Panc1 (cell line): ENCODE data around the gene TAS2R60. TPM values are rescaled to one million over a fixed set of nuclear protein-coding genes. Genes with fewer than 3 reads are reported as not detected.

Experiments
- ATAC-seq: fragments of 200-7000 bp; cut with Tn5 transposase; 2 replicates; pipeline ENCODE4 v1.9.1; 2020; ENCODE audit warnings: mild to moderate bottlenecking, moderate library complexity
- BruUV-seq: library from RNA; stranded (reverse); fragments of 400-500 nt; replicated peaks from 2 replicates; lab custom pipeline; 2021; lab: Mats Ljungman, UMichigan
- CTCF ChIA-PET: fragments of 300-600 bp; sonication (Branson Sonifier 250); formaldehyde crosslinking; loops from one replicate; lab custom pipeline; 2022; ENCODE audit warnings: antibody characterized with exemption; lab: Charles Lee
- POLR2A ChIA-PET: fragments of 300-600 bp; sonication (Branson Sonifier 250); formaldehyde crosslinking; loops from one replicate; lab custom pipeline; 2022; ENCODE audit warnings: antibody characterized with exemption; lab: Charles Lee
- DNase-seq: peaks from one replicate; pipeline ENCODE4 v3.0.0-alpha.2; 2010; ENCODE audit warnings: low read depth, low spot score
- H3K27ac ChIP-seq: 2 replicates; pipeline ENCODE4 v1.5.1; 2011; ENCODE audit warnings: mild to moderate bottlenecking, low read length, inconsistent platforms
- H3K27me3 ChIP-seq: fragments of 200-500 bp; sonication (Bioruptor generic); 2 replicates; pipeline ENCODE4 v1.6.0; 2014; ENCODE audit warnings: low read length, inconsistent platforms; ENCODE audit not compliant: control insufficient read depth, insufficient read depth
- H3K36me3 ChIP-seq: fragments of 200-500 bp; sonication (Bioruptor generic); 2 replicates; pipeline ENCODE4 v1.5.1; 2014; ENCODE audit warnings: inconsistent platforms, mild to moderate bottlenecking, low read length, moderate library complexity; ENCODE audit not compliant: control insufficient read depth, insufficient read depth
- H3K4me1 ChIP-seq: 2 replicates; pipeline ENCODE4 v1.5.1; 2011; ENCODE audit warnings: inconsistent platforms, mild to moderate bottlenecking, low read length, moderate library complexity; ENCODE audit not compliant: control insufficient read depth, insufficient read depth
- H3K4me3 ChIP-seq, 2 experiments: 2 replicates each; pipeline ENCODE4 v1.5.1; 2011 to 2012; ENCODE audit warnings: low read depth in 2 of 2, low read length in 2 of 2, mild to moderate bottlenecking in 2 of 2, inconsistent platforms in 1 of 2, moderate library complexity in 1 of 2
- H3K9me3 ChIP-seq: fragments of 200-500 bp; sonication (Bioruptor generic); 2 replicates; pipeline ENCODE4 v1.5.1; 2014; ENCODE audit warnings: low read depth, mild to moderate bottlenecking, inconsistent platforms, low read length, moderate library complexity; ENCODE audit not compliant: control insufficient read depth, insufficient read depth
- POLR2AphosphoS5 ChIP-seq: IDR thresholded peaks from 2 replicates; pipeline ENCODE4 v1.6.1; 2012; ENCODE audit warnings: mild to moderate bottlenecking, low read depth, low read length, moderate library complexity
- SIN3A ChIP-seq: IDR thresholded peaks from 2 replicates; pipeline ENCODE4 v1.6.1; 2012; ENCODE audit warnings: low read depth, mild to moderate bottlenecking, low read length, moderate library complexity, borderline replicate concordance; ENCODE audit not compliant: insufficient read depth
- TCF7L2 ChIP-seq: IDR thresholded peaks from 2 replicates; pipeline ENCODE4 v1.6.1; 2011; ENCODE audit warnings: mild to moderate bottlenecking, low read depth, low read length, inconsistent platforms
- in situ Hi-C: cut with HindIII; loops from 2 replicates; pipeline ENCODE4 v1.10.0; 2016; ENCODE audit warnings: low sequenced_read_pairs, low pct_unique_long_range_greater_than_20kb
- intact Hi-C: fragments of 100-400 bp; cut with micrococcal nuclease; formaldehyde crosslinking; loops from one replicate; pipeline ENCODE4 v1.10.0; 2022; ENCODE audit not compliant: unreplicated experiment
- total RNA-seq: library from RNA; stranded (reverse); gene quantifications from one replicate; pipeline ENCODE4 v1.2.1, GENCODE V29; 2021; ENCODE audit not compliant: unreplicated experiment
- TF ChIP-seq, protein P1 (sequence below), 2 experiments: IDR thresholded peaks; 2 replicates each; pipeline ENCODE4 v1.6.1; 2011 to 2012; ENCODE audit warnings: low read depth in 2 of 2, control low read depth in 1 of 2, low read length in 1 of 2, mild to moderate bottlenecking in 1 of 2, moderate library complexity in 1 of 2; ENCODE audit not compliant: insufficient read depth in 1 of 2
- TF ChIP-seq, protein P2 (sequence below): fragments of 450-650 bp; IDR thresholded peaks from 2 replicates; pipeline ENCODE4 v1.5.1; 2017; ENCODE audit warnings: mild to moderate bottlenecking

The TAS2R60 gene
- total RNA-seq, 1 experiment from 2014 or later: not detected

DNA sequence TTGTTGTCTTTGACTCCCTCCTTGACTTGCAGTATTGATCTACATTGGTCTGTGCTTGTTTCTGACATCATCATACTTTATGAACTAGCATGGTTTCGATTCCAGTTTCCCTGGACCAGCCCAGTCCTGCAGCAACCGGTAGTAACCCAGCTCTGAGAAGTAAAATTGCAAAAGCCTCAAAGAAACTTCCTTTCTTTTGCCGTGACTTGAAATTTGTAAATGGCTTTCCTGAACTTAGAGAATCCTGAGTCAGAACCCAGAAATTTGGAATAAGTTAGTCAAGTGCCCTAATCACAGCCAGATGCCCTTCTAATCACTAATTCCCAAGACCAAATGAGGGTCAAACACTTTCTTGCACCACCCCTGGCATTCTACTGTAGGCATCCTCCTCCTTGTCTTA is 15.0 kb downstream of the TAS2R60 start:
- DNase-seq (no peak), ATAC-seq (no peak)
- Histone ChIP-seq H3K4me1 (no peaks in the 10 kb centered on the region), H3K9me3 (no peaks in the 10 kb centered on the region), H3K36me3 (no peaks in the 10 kb centered on the region), H3K27ac (no peak overlapping the region), H3K27me3 (no peaks in the 10 kb centered on the region), H3K4me3 (no peak overlapping the region)
- in situ Hi-C loops (no loop called here), intact Hi-C loops (no loop called here)
- no peak for TF ChIP-seq SIN3A
- TF ChIP-seq POLR2AphosphoS5: no peak
- TF ChIP-seq TCF7L2: no peak
- TF ChIP-seq, protein P1, sequence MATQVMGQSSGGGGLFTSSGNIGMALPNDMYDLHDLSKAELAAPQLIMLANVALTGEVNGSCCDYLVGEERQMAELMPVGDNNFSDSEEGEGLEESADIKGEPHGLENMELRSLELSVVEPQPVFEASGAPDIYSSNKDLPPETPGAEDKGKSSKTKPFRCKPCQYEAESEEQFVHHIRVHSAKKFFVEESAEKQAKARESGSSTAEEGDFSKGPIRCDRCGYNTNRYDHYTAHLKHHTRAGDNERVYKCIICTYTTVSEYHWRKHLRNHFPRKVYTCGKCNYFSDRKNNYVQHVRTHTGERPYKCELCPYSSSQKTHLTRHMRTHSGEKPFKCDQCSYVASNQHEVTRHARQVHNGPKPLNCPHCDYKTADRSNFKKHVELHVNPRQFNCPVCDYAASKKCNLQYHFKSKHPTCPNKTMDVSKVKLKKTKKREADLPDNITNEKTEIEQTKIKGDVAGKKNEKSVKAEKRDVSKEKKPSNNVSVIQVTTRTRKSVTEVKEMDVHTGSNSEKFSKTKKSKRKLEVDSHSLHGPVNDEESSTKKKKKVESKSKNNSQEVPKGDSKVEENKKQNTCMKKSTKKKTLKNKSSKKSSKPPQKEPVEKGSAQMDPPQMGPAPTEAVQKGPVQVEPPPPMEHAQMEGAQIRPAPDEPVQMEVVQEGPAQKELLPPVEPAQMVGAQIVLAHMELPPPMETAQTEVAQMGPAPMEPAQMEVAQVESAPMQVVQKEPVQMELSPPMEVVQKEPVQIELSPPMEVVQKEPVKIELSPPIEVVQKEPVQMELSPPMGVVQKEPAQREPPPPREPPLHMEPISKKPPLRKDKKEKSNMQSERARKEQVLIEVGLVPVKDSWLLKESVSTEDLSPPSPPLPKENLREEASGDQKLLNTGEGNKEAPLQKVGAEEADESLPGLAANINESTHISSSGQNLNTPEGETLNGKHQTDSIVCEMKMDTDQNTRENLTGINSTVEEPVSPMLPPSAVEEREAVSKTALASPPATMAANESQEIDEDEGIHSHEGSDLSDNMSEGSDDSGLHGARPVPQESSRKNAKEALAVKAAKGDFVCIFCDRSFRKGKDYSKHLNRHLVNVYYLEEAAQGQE (IDR thresholded peaks at IDR 0.05; ENCODE audit: insufficient read depth in 1 of 2, low read depth in 2 of 2, low read length in 1 of 2): no peak
- TF ChIP-seq, protein P2, sequence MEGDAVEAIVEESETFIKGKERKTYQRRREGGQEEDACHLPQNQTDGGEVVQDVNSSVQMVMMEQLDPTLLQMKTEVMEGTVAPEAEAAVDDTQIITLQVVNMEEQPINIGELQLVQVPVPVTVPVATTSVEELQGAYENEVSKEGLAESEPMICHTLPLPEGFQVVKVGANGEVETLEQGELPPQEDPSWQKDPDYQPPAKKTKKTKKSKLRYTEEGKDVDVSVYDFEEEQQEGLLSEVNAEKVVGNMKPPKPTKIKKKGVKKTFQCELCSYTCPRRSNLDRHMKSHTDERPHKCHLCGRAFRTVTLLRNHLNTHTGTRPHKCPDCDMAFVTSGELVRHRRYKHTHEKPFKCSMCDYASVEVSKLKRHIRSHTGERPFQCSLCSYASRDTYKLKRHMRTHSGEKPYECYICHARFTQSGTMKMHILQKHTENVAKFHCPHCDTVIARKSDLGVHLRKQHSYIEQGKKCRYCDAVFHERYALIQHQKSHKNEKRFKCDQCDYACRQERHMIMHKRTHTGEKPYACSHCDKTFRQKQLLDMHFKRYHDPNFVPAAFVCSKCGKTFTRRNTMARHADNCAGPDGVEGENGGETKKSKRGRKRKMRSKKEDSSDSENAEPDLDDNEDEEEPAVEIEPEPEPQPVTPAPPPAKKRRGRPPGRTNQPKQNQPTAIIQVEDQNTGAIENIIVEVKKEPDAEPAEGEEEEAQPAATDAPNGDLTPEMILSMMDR: no peak
- BruUV-seq: no TSS peak
- POLR2A ChIA-PET: no interaction called here
- CTCF ChIA-PET: no interaction called here

- CTCF ChIA-PET: no interaction called here
- in situ Hi-C loops (no loop called here), intact Hi-C loops (no loop called here)
- Histone ChIP-seq H3K27me3 (no peaks in the 10 kb centered on the region), H3K27ac (no peak overlapping the region), H3K4me1 (no peaks in the 10 kb centered on the region), H3K4me3 (no peak overlapping the region), H3K9me3 (no peaks in the 10 kb centered on the region), H3K36me3 (no peaks in the 10 kb centered on the region)
- POLR2A ChIA-PET: no interaction called here
- ATAC-seq: no peak
- BruUV-seq: no TSS peak
- DNase-seq: no peak
- TF ChIP-seq SIN3A (no peak), TCF7L2 (no peak), POLR2AphosphoS5 (no peak)
- TF ChIP-seq, protein P1 (IDR thresholded peaks at IDR 0.05; ENCODE audit: insufficient read depth in 1 of 2, low read depth in 2 of 2, low read length in 1 of 2): no peak
- TF ChIP-seq, protein P2: no peak
Measured at GRCh38 chr7:143458681-143459080, 15.4 kb downstream of the TAS2R60 start.
